PC-9 (cell line): ENCODE results near the gene SPP2. TPM values are rescaled to one million over a fixed set of nuclear protein-coding genes. Genes with fewer than 3 reads are reported as not detected.

Source experiments
- BruUV-seq: library from RNA; stranded (reverse); fragments of 400-500 nt; replicated peaks from 2 replicates; lab custom pipeline; 2021; lab: Mats Ljungman, UMichigan
- CTCF ChIA-PET: fragments of 300-600 bp; sonication (Branson Sonifier 250); formaldehyde crosslinking; loops from one replicate; lab custom pipeline; 2022; ENCODE audit warnings: antibody characterized with exemption; lab: Charles Lee
- POLR2A ChIA-PET: fragments of 300-600 bp; sonication (Branson Sonifier 250); formaldehyde crosslinking; loops from one replicate; lab custom pipeline; 2022; ENCODE audit warnings: antibody characterized with exemption; ENCODE audit not compliant: unreplicated experiment; lab: Charles Lee
- DNase-seq, 2 experiments: peaks; one replicate each; pipeline versions ENCODE4 v3.0.0 to v3.0.0-alpha.2; 2015 to 2022; ENCODE audit warnings: mixed read lengths in 1 of 2
- H2AFZ ChIP-seq: fragments of 200-600 bp; sonication (generic); 2 replicates; pipeline ENCODE4 v1.8.1; 2017; ENCODE audit warnings: antibody characterized with exemption
- H3F3A ChIP-seq: fragments of 200-600 bp; sonication (generic); 2 replicates; pipeline ENCODE4 v1.8.1; 2017; ENCODE audit warnings: antibody characterized with exemption, mild to moderate bottlenecking, low read depth; ENCODE audit not compliant: insufficient read depth
- H3K27ac ChIP-seq: fragments of 200-600 bp; sonication (generic); 2 replicates; pipeline ENCODE4 v1.6.1; 2016; ENCODE audit warnings: mixed run types
- H3K27me3 ChIP-seq: fragments of 200-600 bp; sonication (generic); 2 replicates; pipeline ENCODE4 v1.6.1; 2016; ENCODE audit warnings: low read depth, mixed run types; ENCODE audit not compliant: insufficient read depth
- H3K36me3 ChIP-seq: fragments of 200-600 bp; sonication (generic); 2 replicates; pipeline ENCODE4 v1.6.1; 2016; ENCODE audit warnings: low read depth, mixed run types
- H3K4me1 ChIP-seq: fragments of 200-600 bp; sonication (generic); replicated peaks from 2 replicates; pipeline ENCODE4 v1.6.1; 2016; ENCODE audit warnings: mixed run types; ENCODE audit not compliant: insufficient read depth
- H3K4me2 ChIP-seq: fragments of 200-600 bp; sonication (generic); 2 replicates; pipeline ENCODE4 v1.6.1; 2017; ENCODE audit warnings: mixed run types
- H3K4me3 ChIP-seq: fragments of 200-600 bp; sonication (generic); 2 replicates; pipeline ENCODE4 v1.6.1; 2016; ENCODE audit warnings: mixed run types
- H3K79me2 ChIP-seq: fragments of 200-600 bp; sonication (generic); 2 replicates; pipeline ENCODE4 v1.6.1; 2017; ENCODE audit warnings: low read depth, mixed run types
- H3K9me2 ChIP-seq: fragments of 200-600 bp; sonication (generic); 2 replicates; pipeline ENCODE4 v1.8.1; 2017; ENCODE audit warnings: mild to moderate bottlenecking; ENCODE audit not compliant: insufficient read depth
- H3K9me3 ChIP-seq: fragments of 200-600 bp; sonication (generic); 2 replicates; pipeline ENCODE4 v1.8.1; 2016; ENCODE audit warnings: low read depth; ENCODE audit not compliant: insufficient read depth
- H4K20me1 ChIP-seq: fragments of 200-600 bp; sonication (generic); 2 replicates; pipeline ENCODE4 v1.8.1; 2017; ENCODE audit not compliant: insufficient read depth
- EZH2 ChIP-seq: fragments of 200-600 bp; sonication (generic); IDR thresholded peaks from 2 replicates; pipeline ENCODE4 v1.8.0; 2017; ENCODE audit warnings: antibody characterized with exemption, low read depth
- intact Hi-C: fragments of 100-400 bp; cut with micrococcal nuclease; formaldehyde crosslinking; loops from one replicate; pipeline ENCODE4 v1.10.0; 2022; ENCODE audit not compliant: unreplicated experiment
- total RNA-seq: library from RNA; stranded (reverse); gene quantifications from 2 replicates; pipeline ENCODE4 v1.2.3, GENCODE V29; 2021
- TF ChIP-seq, protein P1 (sequence below): fragments of 200-600 bp; sonication (generic); conservative IDR thresholded peaks from 2 replicates; pipeline ENCODE4 v1.6.1; 2017; ENCODE audit warnings: mixed run types, antibody characterized with exemption, mild to moderate bottlenecking, moderate library complexity

SPP2 gene
- total RNA-seq, 1 experiment from 2014 or later: not detected

- no peak for TF ChIP-seq EZH2
- TF ChIP-seq, protein P1, sequence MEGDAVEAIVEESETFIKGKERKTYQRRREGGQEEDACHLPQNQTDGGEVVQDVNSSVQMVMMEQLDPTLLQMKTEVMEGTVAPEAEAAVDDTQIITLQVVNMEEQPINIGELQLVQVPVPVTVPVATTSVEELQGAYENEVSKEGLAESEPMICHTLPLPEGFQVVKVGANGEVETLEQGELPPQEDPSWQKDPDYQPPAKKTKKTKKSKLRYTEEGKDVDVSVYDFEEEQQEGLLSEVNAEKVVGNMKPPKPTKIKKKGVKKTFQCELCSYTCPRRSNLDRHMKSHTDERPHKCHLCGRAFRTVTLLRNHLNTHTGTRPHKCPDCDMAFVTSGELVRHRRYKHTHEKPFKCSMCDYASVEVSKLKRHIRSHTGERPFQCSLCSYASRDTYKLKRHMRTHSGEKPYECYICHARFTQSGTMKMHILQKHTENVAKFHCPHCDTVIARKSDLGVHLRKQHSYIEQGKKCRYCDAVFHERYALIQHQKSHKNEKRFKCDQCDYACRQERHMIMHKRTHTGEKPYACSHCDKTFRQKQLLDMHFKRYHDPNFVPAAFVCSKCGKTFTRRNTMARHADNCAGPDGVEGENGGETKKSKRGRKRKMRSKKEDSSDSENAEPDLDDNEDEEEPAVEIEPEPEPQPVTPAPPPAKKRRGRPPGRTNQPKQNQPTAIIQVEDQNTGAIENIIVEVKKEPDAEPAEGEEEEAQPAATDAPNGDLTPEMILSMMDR: no peak
- no TSS peak for BruUV-seq
- Histone ChIP-seq H4K20me1 (no peaks in the 10 kb centered on the region), H3K4me3 (no peak overlapping the region), H3K27ac (no peak overlapping the region), H3K4me2 (0 out of 2 replicates have a peak overlapping the region, but pooled peaks have one; percentile 43), H3K27me3 (no peaks in the 10 kb centered on the region), H3K4me1 (peaks cover 17% of the 10 kb centered on the region), H2AFZ (no peak overlapping the region; the same call in 1 of the 2 replicates), H3F3A (peaks cover 9% of the 10 kb centered on the region; the same call in 1 of the 2 replicates), H3K9me2 (no peaks in the 10 kb centered on the region), H3K9me3 (no peaks in the 10 kb centered on the region), H3K79me2 (no peaks in the 10 kb centered on the region), H3K36me3 (no peaks in the 10 kb centered on the region)
- ChIA-PET POLR2A (no interaction called here), CTCF (interaction anchor here (0.5 to 1.0 kb wide), 3 partner anchors 114 to 453 kb away, joined by 3 read pairs; no protein-coding TSS in a partner anchor)
- intact Hi-C loops: loop anchor here (5.0 kb wide), 1 partner anchor 120 kb away; no protein-coding TSS in a partner anchor
- DNase-seq: no peak
Observed at GRCh38 chr2:234092344-234092743, 41.8 kb downstream of the SPP2 start.

GRCh38 chr2:234095301-234095700 lies 44.8 kb downstream of the SPP2 start:
- H3K4me2 ChIP-seq: no peak overlapping the region
- no peaks in the 10 kb centered on the region for H3K36me3 ChIP-seq
- H3K27ac ChIP-seq: no peak overlapping the region
- ChIA-PET CTCF (interaction anchor here (0.6 kb wide), 1 partner anchor 172 kb away, joined by 3 read pairs; no protein-coding TSS in a partner anchor), POLR2A (interaction anchor here (0.7 kb wide), 1 partner anchor 1014 kb away, joined by 5 read pairs; no protein-coding TSS in a partner anchor)
- no peaks in the 10 kb centered on the region for H3K79me2 ChIP-seq
- no peak overlapping the region for H2AFZ ChIP-seq
- H3K4me1 ChIP-seq: peaks cover 17% of the 10 kb centered on the region
- H3K4me3 ChIP-seq: no peak overlapping the region
- H3F3A ChIP-seq: peaks cover 9% of the 10 kb centered on the region; the same call in 1 of the 2 replicates
- H3K27me3 ChIP-seq: no peaks in the 10 kb centered on the region
- no peaks in the 10 kb centered on the region for H3K9me3 ChIP-seq
- H3K9me2 ChIP-seq: no peaks in the 10 kb centered on the region
- H4K20me1 ChIP-seq: no peaks in the 10 kb centered on the region
- no peak for DNase-seq
- TF ChIP-seq EZH2: no peak
- TF ChIP-seq, protein P1: no peak
- intact Hi-C loops: no loop called here
- BruUV-seq: no TSS peak

DNA sequence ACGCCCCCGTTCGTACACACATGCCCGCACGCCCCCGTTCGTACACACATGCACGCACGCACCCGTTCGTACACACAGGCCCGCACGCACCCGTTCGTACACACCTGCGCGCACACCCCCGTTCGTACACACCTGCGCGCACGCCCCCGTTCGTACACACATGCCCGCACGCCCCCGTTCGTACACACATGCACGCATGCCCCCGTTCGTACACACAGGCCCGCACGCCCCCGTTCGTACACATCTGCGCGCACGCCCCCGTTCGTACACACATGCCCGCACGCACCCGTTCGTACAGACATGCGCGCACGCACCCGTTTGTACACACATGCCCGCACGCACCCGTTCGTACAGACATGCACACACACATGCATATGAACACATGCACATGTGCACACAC lies 45.7 kb downstream of the SPP2 start:
- Histone ChIP-seq H2AFZ (no peak overlapping the region), H3K27ac (no peak overlapping the region), H3K36me3 (no peaks in the 10 kb centered on the region), H3K27me3 (no peaks in the 10 kb centered on the region), H3K9me2 (no peaks in the 10 kb centered on the region), H4K20me1 (no peaks in the 10 kb centered on the region), H3K4me2 (no peak overlapping the region), H3K4me1 (peaks cover 15% of the 10 kb centered on the region), H3K9me3 (no peaks in the 10 kb centered on the region), H3K4me3 (no peak overlapping the region), H3K79me2 (no peaks in the 10 kb centered on the region), H3F3A (peaks cover 8% of the 10 kb centered on the region; the same call in 1 of the 2 replicates)
- TF ChIP-seq, protein P1: no peak
- no peak for TF ChIP-seq EZH2
- ChIA-PET CTCF (no interaction called here), POLR2A (interaction anchor here (0.5 kb wide), 1 partner anchor 133 kb away, joined by 7 read pairs; no protein-coding TSS in a partner anchor)
- no peak for DNase-seq
- intact Hi-C loops: no loop called here
- BruUV-seq: no TSS peak
